GM18508 (cell line): Measurements from ENCODE around the gene SEMA3A.
"Not testable (repeated sequence)": the region's sequence is repeated elsewhere in the genome, so short reads cannot be mapped to it uniquely, and the experiment has no call there.

Source experiments
- ATAC-seq: cut with Tn5 transposase; IDR thresholded peaks from one replicate; pipeline ENCODE4 v1.9.1; 2021; ENCODE audit warnings: moderate number of reproducible peaks; ENCODE audit not compliant: insufficient read depth, unreplicated experiment

Gene SEMA3A

GRCh38 chr7:84159435-84159834, 35.2 kb downstream of the SEMA3A start:
- ATAC-seq = no peak

DNA sequence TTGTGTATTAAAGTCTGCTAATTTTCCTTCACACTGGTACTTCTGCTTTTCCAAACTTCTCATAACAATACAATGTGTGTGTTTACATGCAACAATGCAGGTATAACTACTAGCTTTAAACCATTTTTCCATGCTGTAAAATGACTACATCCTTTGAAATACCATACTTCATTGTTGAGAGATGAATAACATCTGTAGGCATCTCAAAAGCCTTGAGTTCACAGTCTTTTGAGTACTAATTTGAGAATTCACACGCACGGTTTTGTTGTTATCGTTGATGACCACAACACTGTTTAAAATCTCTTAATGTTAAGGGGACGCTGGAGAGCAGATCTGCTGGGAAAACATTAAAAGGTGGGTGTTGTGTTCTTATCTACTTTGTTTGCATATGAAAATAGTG, 37.4 kb downstream of the SEMA3A start:
- ATAC-seq = no peak

GRCh38 chr7:84154991-84155781, 39.4 kb downstream of the SEMA3A start:
- no peak for ATAC-seq

DNA sequence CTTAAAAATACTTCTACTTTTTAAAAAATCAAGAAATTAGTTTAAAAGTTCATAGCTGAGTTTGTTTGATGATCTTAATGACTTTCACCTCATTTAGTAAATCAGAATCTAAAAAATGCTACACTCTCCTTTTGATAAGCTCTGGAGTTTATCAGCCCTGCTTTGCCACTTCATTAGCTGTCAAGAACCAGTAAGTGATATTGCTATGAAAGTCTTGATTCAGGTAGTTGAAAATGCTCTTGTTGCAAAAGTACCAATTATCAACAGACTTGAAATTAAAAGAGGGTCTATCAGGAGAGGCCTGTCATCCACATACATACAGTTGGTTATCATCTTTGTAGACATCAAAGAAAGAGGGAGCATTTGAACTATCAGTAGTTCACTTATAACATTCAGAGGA, 41.6 kb downstream of the SEMA3A start:
- no peak for ATAC-seq

GRCh38 chr7:84150370-84150769, 44.2 kb downstream of the SEMA3A start:
- not testable (repeated sequence) for ATAC-seq

GRCh38 chr7:84149573-84149972, 45.0 kb downstream of the SEMA3A start:
- no peak for ATAC-seq

- ATAC-seq = no peak
Observed at GRCh38 chr7:84145892-84146291, 48.7 kb downstream of the SEMA3A start.

DNA sequence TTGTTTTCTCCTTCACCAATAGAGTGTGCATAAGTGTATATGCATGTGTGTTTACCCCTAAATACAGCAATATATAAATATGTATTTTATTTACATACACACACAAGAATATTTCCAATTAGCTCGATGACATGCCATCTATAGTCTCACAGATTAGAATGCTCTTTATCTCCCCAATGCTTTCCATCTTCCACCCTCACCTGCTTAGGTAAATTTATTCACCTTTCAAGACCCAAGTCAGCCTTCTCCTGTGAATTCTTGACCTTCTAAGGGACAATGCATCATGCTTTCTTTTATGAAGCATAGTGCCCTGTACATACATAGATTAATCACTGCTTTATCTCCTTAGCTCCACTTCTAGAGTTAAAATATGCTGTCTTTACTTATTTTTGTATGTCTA, 49.7 kb downstream of the SEMA3A start:
- ATAC-seq = no peak

GRCh38 chr7:84144480-84144879, 50.1 kb downstream of the SEMA3A start:
- no peak for ATAC-seq

- ATAC-seq = no peak
Observed at GRCh38 chr7:84142726-84143125, 51.9 kb downstream of the SEMA3A start.

- no peak for ATAC-seq
Observed at GRCh38 chr7:84139986-84140729, 54.4 kb downstream of the SEMA3A start.

DNA sequence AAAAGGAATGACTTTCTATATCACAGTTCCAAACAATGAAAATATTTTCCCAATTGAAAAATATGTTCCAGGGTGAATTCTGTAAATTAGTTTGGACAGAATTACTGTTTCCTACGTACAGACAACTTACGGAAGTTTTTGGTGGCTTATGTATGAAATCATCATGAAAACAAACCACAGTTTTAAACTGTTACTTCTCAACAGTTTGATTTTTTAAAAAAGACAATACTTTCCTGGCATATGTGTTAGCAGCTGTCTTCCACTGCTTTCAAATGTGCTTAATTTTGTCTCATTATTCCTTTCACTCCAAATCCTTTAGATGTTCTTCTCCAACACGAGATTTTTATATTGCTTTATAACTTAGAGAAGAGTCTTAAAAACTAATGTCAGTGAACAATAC, 56.2 kb downstream of the SEMA3A start:
- no peak for ATAC-seq

DNA sequence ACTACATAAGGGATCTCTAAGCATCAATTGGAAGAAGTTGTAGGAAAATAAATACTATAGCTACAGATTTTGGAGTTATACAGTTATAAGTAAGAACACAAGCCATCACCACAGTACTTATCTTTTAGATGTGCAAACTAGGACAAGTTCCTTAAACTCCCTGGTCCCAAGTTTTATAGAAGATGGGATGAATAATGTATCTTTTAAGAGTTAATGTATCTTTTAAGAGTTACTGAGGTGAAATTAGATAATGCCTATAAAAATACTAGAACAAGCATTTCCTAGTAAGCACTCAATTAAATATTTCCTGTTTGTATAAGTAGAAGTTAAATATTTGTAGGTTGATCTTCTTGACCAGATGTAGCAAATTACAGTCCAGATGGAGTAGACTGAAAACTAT, 56.8 kb downstream of the SEMA3A start:
- ATAC-seq = no peak

DNA sequence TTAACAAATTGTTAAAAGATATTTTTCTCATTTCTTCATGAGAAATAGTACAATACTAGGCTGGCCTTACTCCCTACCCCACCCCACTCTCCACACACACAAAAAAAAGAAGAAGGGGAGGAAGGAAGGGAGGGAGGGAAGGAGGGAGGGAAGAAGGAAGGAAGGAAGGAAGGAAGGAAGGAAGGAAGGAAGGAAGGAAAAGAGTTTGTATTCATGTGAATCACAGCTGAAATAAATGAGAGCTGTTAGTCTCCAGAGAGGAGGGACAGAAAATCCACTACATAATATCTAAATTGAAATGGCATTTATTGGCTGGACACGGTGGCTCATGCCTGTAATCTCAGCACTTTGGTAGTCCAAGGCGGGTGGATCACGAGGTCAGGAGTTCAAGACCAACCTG, 57.8 kb downstream of the SEMA3A start:
- no peak for ATAC-seq

DNA sequence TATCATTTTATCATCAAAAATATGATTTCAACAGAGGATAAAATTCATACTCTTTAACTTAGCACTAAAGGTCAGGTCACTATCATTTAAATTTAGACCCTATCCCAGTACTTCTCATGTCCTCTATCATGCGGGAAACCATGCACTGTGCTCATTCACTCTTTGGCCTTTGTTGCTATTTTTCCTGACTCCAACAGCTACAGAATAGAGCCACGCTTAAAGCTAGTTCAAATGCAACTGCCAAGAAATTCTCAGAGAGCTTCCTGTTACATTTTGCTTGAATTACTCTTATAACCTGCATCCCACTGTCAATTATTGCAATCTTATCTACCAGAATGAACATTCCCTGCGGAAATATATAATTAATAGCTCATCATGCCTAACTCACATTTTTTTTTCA, 58.3 kb downstream of the SEMA3A start:
- ATAC-seq = no peak

- ATAC-seq = no peak
Observed at GRCh38 chr7:84134169-84134568, 60.4 kb downstream of the SEMA3A start.

DNA sequence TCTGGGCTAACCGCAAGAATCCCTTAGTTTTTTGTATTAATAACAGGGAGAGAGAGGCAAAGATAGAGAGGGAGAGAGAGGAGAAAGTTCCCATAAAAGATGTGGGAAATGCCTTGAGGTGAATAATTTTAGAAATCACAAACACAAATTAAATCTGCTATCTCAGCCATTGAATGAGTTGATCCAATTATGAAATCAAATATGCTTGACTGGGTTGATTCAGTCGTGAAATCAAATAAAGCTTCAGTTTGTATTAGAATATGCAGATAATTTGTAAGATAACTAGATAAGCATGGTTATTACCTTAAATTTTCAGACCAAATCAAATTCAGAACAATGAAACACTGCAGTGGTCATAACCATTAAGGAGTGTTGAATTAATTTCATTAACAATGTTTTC, 68.9 kb downstream of the SEMA3A start:
- ATAC-seq = no peak

- no peak for ATAC-seq
Observed at GRCh38 chr7:84123965-84124547, 70.5 kb downstream of the SEMA3A start.

GRCh38 chr7:84122582-84123360, 71.8 kb downstream of the SEMA3A start:
- ATAC-seq = no peak

DNA sequence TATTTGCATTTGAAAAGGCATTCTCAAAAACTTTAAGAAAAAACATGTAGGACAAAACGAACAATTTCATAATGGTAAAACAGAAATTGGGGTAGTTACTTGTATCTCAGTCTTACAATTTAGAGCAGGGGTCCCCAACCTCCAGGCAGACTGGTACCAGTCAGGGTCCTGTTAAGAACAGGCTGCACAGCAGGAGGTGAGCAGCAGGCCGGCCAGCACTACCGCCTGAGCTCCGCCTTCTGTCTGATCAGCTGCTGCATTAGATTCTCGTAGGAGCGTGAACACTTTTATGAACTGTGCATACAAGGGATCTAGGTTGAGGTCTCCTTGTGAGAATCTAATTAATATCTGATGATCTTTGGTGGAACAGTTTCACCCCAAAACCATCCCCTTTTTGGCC, 77.3 kb downstream of the SEMA3A start:
- ATAC-seq = no peak
